Stimulated activated naive CD4-positive, alpha-beta T cell treated with Interleukin-2 at 50 U/mL for 16 hours (primary cell): Measurements from ENCODE around the gene ANKRD31.

Experiments
- DNase-seq: peaks from one replicate; lab custom pipeline; 2025; lab: John Stamatoyannopoulos, UW

ANKRD31 gene

DNA sequence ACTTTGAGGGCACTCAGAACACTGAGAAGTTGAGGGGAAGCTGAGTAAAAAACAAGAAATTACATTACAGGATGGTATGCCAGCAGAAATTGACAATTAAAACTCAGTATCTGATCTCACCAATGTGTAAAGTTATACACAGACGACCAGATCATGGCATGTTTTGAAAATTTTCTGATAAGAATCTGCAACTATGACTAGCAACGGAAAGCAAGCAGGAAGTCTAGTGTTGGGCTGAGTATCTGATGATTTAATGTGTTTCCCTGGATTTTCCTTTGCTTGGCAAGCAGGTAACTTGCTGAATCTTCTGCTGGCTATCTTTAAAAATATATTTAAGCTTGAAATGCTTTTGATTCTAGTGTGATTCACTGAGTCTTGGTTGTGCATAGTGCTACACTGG is 179.1 kb downstream of the ANKRD31 start:
- DNase-seq: no peak

DNA sequence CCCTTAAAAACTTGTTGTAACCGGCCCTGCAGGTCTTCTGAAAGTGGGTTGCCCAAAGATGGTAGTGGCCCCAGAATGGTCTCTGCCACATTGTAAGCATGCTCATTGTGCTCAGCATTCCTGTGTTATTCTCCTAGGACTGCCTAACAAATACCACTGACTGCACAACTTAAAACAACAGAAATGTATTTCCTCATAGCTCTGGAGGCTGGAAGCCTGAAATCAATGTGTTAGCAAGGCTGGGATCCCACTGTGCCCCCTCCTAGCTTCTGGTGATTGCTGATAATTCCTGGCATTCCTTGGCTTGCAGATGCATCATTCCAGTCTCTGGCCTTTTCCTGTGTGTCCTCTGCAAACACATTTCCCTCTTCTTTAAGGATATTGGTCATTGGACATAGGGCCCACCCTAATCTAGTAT is 180.9 kb downstream of the ANKRD31 start:
- no peak for DNase-seq

DNA sequence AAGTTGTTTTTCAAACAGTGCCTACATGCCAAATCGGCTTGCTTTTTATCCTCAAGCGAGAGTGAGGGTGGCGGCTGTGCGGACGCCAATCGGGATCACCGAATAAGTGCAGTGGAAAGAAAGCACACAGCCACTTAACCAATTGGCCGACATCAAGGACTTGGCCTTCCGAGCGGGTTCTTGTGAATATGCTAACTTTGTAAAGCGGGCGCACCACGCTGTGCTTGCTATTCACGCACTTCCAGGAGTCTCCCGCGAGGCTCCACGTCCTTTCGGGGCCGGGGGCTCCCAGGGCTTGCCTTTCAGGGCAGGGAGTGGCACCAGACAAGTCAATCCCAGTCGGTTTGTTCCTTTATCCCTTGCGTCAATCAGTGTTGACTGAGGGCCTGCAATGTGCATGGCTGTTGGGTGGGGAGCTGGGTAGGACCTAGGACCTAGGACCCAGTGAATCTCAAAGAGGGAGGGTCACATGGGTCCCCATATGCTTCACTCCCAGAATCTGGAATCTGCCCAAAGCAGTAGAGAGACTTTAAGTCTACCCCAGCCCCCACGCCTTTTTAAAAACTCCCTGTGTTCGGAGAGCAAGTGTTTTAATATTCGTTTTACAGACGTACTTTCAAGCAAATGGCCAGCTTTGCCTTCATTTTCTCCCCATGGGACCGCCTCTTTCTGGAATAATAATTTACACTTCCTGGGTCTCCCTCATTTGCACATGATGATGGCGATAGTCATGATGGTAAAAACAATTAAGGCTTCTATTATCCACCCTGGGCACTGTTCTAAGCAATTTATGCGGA is 182.3 kb downstream of the ANKRD31 start:
- DNase-seq: no peak

DNA sequence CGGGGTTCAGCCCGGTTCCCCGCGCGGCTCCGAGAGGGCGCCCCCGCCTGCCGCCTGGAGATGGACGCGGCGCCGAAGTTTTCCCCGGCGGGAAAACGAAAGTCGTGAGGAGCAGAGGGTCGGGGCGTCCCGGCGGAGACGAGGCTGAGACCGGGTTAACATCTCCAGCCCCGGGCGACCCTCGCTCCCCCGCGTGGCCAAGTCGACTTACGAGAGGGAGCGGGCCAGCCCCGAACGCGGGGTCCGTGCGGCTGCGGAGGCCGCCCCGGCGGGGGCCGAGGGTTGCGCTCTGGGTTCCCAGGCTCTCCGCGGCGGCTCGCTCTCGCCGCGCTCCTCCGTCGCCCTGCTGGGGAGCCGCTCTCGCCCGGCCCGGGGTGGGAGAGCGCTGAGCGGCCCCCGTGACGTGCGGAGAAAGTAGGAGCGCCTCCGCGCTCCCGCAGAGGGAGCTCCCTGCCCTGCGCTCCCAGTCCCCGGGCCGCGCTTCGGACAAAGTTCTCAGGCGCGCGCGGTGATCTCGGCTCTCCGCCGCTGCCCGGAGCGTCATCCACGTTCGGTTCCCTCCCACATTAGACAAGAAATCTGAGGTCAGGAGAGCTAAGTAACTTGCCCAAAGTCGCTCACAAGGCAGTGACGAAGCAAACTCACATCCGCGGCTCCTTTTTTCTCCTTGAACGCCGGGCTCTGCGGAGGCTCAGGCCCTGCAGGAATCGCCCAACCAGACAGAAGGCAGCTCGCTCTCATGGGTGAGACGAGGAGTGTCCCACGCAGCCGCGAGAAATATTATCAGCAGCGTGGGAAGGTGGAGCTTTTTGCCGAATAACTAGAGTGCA is 183.2 kb downstream of the ANKRD31 start:
- peak; percentile 35 for DNase-seq

DNA sequence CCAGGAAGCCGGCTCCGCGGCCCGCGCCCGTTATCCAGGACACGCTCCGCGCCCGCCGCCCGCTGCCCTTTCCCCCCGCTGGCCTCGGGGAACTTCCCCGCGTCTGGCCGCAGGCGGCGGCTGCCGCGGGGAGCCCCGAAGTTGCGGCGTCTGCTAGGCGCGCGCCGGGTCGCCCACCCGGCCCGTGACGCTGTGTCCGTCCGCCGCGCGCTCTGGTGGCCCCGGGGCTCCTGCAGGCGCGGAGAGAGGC is 183.7 kb downstream of the ANKRD31 start:
- DNase-seq: no peak

DNA sequence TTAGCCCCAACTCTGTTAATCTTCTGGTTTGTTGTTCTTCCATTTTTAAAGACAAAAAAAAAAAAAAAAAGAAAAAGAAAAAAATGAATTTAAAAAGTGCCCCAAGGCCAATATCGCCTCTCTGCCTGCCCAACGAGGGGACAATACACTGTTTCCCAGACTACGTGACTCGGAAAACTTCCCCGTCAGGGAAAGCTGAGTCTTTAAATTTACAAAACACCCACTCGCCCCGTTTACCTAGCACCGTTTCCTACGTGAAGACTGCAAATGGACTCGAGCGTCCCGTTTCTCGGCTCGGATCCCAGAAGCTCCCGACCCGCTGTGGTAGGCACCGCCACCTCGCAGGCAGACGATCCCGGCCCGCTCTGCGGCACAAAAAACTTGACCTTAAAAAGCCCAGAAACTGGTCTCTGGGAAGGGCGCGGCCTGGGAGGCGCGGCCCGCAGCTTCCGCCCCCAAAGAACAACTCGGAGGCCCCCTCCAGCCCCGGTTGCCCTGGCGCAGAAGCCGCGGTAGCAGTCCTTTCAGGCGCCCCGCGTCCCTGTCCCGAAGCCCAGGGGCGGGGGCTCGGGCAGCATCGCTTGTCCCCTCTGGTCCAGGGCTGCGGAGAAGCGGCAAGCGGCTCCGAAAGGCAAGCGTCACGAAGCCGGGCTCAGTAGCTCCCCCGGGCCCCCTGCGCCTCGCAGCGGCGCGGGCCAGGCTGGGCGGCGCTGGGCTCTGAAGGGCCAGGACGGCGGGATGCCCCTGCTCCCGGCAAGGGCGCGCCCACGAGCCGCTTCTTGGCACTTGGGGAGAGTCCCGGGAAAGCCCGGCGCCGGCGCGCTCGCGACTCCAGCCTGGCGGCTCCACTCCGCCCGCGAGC is 184.3 kb downstream of the ANKRD31 start, which contains the start of gene GCNT4:
GCNT4 (minus strand) TSS at position 367 of the 862 bp plus-strand sequence. CDS start 22,521 bp downstream, outside the sequence.
- peak; percentile 33 for DNase-seq

DNA sequence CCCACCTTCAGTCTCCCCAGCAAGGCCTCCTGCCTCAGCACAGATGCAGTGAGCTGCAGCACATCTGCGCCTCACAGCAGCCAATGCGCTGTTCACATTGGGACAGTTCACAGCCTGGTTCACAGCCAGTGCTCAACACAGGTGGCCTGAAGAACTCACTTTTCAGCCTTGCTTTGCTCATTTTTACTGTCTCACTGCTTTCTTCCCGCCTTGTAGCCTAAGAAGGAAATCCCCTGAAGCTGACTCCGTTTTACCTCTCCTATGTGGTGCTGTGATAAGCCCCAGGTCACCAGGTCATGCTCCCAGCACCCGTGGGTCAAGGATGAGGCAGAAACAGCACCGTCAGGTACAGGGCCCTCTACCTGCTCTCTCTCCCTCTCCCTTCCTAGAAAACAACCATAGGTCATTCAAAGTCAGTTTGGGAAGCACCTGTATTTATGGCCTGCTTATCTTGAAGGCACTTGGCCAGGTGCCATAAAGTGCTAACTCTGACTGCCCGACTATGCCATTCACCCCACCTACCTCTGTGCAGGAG is 185.4 kb downstream of the ANKRD31 start:
- DNase-seq: no peak

DNA sequence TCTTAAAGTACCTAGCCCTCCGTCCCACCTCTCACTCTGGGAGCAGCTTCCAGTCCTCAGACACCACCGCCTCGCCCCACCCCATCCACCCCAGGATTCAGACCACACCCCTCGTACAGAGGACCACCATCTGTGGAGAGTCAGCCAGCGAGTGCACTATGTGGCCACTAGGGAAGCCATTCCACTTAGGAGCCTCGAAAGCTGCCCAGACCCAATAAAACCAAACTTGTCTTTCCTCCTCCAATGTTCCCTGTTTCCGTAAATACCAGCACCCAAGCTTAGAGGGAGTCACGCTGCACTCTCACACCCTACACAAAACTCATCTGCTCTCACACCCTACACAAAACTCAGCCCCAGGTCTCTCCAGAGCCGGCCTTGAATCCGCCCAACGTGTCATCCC is 186.3 kb downstream of the ANKRD31 start:
- DNase-seq: no peak

DNA sequence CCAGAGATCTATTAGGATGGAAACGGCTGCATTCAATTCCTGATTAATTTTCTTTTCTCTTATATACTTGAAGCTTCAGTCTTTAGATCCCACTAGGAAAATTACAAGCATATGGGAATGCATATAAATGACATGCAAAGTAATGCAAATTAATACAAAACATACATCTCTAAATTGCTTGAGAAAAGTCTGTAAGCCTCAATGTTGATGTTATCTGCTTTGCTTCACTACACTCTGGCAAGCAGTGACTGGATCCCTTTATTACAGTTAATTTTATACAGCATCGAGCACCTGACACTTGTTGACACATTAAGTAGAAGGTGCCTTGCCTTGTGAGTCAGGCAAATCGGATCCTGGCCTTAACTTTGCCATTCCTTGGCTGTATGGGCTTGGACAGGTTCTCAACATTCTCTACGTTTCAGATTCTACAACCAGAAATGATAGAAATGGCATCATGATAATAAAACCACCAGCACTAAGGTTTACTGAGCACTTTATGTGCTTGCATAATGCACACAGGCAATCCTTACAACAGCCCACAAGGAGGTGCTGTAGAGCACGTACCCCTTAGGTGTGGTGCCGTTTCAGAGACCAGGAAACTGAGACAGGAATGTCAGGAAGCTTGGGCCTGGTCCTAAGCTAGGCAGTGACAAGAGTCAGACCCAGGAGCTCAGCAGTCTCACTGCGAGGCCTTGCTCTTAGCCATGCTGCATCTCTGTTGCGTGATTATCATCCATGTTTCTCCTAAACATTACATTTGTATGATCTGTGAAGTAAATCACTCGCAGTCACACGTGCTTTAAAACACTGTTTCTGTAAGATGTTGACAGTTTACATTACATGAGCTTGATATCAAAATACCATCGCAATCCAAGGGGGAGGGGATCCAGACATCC is 187.0 kb downstream of the ANKRD31 start:
- DNase-seq: peak; percentile 47

DNA sequence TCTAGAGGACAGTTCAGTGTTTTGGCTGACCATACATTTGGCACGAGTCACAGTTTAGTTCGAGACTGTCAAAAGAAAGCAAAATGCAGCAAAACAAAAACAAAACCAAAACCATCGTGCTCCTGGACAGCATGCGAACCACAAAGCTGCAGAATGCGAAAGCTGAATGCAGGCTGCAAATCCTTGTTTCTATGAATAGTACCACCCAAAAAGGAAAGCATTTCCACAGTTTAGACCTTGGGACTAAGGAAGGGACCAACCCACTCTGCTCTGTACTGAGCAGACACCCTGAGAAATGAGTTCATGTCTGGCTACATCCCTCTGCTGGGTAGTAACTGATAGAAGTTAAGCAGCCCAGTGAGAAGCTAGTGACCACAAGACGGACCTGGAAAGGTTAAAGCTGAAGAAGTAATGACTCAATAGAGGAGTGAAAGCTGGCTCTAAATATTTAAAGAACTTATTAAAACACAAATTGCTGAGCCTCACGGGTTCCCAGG is 188.2 kb downstream of the ANKRD31 start:
- no peak for DNase-seq

DNA sequence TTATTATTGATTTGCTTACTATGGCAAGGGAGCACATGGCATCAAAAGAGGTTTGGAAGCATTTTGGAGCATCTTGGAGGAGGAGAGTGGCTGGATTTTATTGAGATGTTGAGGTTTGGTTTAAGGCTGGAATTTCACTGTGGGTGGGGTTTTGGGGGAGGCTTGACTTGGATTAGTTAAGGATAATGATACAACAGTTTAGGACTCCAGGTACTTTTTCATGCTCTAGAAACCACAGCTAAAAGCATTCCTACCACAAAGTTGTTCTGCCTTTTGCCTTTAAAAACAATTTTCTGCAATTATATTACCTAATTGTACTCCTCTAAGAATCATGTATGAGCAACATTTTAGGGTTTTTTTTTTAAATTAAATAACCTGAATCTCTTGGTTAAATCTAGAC is 189.3 kb downstream of the ANKRD31 start:
- no peak for DNase-seq

DNA sequence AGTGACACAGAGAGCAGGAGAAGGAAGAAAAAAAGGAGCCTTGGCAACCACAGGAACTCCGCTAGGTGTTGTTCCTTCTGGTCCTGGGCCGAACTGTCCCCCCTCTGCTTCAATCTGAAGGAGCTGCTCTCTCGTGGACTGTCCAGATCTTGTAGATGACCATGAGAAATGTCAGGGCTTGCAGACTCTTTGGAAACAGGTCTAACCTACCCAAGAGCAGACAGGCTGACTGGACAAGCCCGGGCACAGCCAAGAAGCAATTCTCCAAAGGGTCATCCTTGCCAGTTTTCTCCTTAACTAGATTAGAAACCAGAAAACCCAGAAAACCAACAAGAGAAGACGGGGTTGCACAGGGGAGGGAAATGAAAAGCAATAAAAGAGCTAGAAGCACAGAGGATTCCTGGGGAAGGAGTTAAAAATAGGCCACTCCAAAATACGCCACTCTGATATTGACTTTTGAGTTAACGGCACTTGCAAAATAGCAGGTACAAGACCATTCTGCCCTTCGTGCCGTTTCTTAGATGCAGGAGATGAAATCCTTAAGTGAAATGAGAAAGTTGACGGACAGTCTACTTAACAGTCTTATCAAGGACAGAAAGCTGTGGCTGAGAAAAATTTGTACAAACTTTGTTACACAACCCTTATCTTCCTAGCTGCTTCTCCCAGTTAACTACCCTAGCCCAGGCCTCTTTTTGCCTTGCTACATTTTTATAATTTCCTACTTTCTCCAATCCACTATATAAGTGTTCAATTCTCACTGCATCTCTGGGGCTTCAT is 190.1 kb downstream of the ANKRD31 start:
- no peak for DNase-seq

DNA sequence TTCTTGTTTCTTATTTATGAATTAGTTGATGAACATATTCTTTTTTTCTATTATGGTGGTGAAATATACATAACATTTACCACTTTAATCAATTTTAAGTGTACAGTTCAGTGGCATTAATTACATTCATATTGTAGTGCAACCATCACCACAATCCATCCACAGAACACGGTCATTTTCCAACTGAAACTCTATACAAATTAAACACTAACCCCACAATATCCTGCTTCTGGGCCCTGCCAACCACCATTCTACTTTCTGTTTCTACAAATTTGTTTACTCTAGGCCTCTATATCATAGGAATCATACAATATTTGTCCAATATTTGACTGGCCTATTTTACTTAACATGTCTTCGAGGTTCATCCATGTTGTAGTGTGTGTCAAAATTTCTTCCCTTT is 191.6 kb downstream of the ANKRD31 start:
- DNase-seq: no peak

DNA sequence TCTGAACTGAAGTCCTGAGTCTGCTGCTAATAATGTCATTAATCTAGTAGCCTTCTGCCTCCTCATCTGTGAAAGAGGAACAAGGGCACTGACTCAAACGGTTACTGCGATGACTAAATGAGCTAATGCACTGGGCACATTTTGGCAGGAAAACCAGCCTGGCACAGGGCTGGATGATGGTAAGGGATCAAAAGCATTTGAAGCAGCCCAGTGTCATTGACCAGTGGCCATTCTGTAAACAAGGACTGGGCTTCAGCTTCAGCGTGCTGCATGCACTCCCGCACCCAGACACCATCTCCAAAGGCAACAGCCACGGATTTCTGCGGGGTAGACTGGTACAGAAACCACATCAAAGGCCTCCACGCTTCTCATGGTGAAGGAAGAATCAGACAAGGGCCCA is 192.3 kb downstream of the ANKRD31 start:
- no peak for DNase-seq

DNA sequence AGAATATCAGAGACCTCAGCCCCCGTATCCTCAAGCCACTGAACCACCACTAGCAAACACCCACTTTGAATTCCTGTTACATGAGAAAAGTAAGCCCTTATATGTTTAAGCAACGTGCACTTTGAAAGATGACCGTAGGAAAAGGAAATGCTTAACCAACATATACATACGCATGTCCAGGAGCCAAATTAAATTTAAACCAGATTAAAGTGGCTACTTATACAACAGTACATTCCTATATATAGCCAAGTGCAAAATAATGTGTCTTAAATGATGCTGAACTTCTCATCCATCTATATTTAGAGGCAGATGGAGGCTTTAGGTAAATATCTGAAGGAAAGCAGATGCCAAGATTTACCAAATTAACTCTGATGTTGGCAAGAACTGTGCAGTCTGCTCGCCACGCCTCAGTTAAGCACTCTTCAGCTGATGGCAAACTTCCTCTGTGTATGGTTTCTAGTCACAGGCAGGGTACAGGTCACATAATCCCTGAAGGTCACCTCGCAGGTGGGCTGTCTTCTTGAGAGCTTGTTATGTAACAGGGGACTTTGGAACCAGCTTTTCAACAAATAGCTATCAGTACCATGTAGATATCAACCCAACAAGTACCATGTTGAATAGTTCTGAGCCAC is 192.9 kb downstream of the ANKRD31 start:
- no peak for DNase-seq

DNA sequence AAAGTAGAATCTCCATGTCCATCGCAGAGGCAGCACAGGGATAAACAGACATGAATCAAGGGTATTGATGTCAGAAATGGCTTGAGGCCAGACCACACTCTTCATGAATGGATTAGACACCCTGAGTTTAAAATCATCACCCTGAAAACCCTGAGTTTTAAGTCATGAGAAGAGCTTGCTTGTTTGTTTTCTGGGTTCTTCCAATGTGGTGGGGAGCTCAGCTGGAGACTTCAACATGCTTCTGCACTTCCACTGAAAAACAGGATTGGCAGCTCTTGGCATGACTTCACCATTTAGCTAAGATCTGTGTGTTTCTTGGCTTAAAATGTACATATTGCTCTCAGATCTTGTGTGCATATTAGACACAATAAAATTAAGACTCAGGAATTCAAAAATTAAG is 194.2 kb downstream of the ANKRD31 start:
- DNase-seq: no peak

DNA sequence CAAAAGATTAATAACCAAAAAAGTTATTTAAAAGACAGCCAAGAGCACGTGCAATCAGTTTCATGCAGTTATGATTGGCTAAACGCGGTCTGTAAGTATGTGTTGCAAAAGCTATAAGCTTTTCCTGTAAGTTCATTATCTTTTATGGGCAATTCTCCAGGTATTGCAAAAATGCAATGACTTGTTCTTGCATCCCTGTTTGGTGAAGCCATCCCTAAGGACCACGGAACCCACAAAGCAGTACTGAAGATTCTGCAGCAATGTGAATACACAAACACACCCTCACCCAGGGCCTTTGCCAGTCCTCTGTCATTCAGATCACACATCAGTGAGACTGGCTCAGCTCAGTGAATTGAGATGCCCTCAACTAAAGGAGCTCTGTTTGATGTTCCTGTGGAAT is 195.7 kb downstream of the ANKRD31 start:
- DNase-seq: no peak

DNA sequence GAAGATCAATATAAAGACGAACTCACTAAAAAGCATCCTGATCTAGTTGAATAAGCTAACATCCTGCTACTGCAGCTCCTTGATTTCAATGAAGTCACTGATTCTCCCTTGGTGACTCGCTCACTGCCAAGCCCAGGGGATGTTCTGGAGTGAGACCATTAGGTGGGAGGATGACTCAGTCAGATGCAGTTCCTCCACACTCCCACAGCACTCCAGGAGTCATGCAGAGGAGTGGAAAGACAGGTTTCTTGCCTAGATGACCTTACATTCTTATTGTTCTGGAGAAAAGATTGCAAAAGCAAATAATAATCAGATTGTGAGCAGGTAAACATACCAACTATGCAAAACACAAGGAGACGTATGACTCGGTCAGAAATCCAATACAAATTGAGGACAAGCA is 199.6 kb downstream of the ANKRD31 start:
- no peak for DNase-seq

DNA sequence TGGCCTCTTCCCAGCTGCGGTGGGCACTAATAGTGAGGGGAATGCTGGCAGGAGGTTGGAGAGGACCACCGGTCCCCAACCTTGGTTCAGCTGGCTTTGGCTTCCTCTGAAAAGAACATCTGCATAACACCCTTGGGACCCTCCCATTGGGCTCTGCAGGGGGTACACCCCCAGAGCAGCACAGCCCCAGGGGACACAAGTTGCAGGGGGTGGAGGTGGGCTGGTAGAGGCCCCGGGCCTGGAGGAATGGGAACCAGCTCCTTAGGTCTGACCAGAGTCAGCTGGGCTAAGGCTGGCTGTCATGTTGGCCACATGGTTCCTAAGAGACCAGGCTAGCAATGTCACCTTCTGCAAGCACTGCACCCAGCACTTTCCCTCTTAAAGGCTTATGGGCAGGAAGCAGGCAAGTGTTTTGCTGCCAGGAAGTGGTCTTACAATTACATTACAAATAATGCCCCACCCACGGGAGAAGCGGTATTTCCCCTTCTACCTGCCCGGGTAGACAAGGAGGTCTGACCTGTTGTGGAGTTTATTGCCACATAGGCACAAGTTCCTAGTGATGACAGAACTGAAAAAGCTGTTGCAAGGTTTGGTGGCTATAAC is 202.4 kb downstream of the ANKRD31 start:
- DNase-seq: no peak
